B cell (primary cell): Measurements from ENCODE around the gene PLXNB1. TPM values are rescaled to one million over a fixed set of nuclear protein-coding genes. Genes with fewer than 3 reads are reported as not detected.
A peak's percentile ranks its signal among the peaks of the same experiment; 100 is the strongest.

Source experiments
- ATAC-seq: fragments of 200-7000 bp; cut with Tn5 transposase; one replicate; pipeline ENCODE4 v1.10.0; 2021; ENCODE audit warnings: low read depth, mild to moderate bottlenecking, moderate number of reproducible peaks, moderate library complexity
- CTCF ChIA-PET: fragments of 350-600 bp; sonication (Branson Sonifier 250); formaldehyde crosslinking; loops from one replicate; lab custom pipeline; 2021; ENCODE audit warnings: antibody characterized with exemption, inconsistent platforms; lab: Charles Lee
- POLR2A ChIA-PET: fragments of 350-600 bp; sonication (Branson Sonifier 250); formaldehyde crosslinking; loops from one replicate; lab custom pipeline; 2021; ENCODE audit warnings: antibody characterized with exemption; lab: Charles Lee
- DNase-seq: peaks from one replicate; pipeline ENCODE4 v3.0.0; 2013
- H2AFZ ChIP-seq: 2 replicates; pipeline ENCODE4 v1.6.1; 2012; ENCODE audit warnings: mild to moderate bottlenecking, low read depth, low read length; ENCODE audit not compliant: insufficient read depth, poor library complexity, severe bottlenecking
- H3K27ac ChIP-seq, 2 donors: 1 replicate in 1 of 2; 2 replicates in 1 of 2; pipeline ENCODE4 v1.5.1; 2012 to 2013; ENCODE audit warnings: low read length in 2 of 2, mild to moderate bottlenecking in 2 of 2, moderate library complexity in 1 of 2
- H3K27me3 ChIP-seq, 4 experiments: fragments of 200-600 bp in 1 of 4; sonication (generic) in 1 of 4; replicated peaks in 1 of 4; 1 replicate in 2 of 4; 2 replicates in 2 of 4; pipeline versions ENCODE4 v1.6.1 to v1.7.0; 2013 to 2016; ENCODE audit warnings: low read length in 3 of 4, mild to moderate bottlenecking in 2 of 4, mixed read lengths in 1 of 4, moderate library complexity in 1 of 4; ENCODE audit not compliant: insufficient read depth in 4 of 4, control insufficient read depth in 3 of 4; ENCODE audit errors: control extremely low read depth in 1 of 4
- H3K36me3 ChIP-seq, 2 experiments: replicated peaks in 1 of 2; 1 replicate in 1 of 2; 2 replicates in 1 of 2; pipeline versions ENCODE4 v1.6.1 to v1.7.1; 2013; ENCODE audit warnings: low read length in 1 of 2; ENCODE audit not compliant: insufficient read depth in 2 of 2, control insufficient read depth in 1 of 2; ENCODE audit errors: control extremely low read depth in 1 of 2, extremely low read depth in 1 of 2
- H3K4me1 ChIP-seq, 2 donors: fragments of 200-600 bp in 1 of 2; sonication (generic) in 1 of 2; 1 replicate in 1 of 2; 2 replicates in 1 of 2; pipeline versions ENCODE4 v1.5.1 to v1.6.1; 2013 to 2017; ENCODE audit warnings: low read length in 2 of 2; ENCODE audit not compliant: control insufficient read depth in 2 of 2, insufficient read depth in 2 of 2
- H3K4me2 ChIP-seq: replicated peaks from 2 replicates; pipeline ENCODE3; 2012; ENCODE audit warnings: mild to moderate bottlenecking, low read depth, low read length; ENCODE audit not compliant: poor library complexity, severe bottlenecking
- H3K4me3 ChIP-seq, 5 experiments: fragments of 200-600 bp in 1 of 5; sonication (generic) in 1 of 5; 1 replicate in 3 of 5; 2 replicates in 2 of 5; pipeline versions ENCODE4 v1.5.1 to v1.7.0; 2011 to 2016; ENCODE audit warnings: low read length in 4 of 5, mild to moderate bottlenecking in 4 of 5, low read depth in 2 of 5, control low read depth in 1 of 5, moderate library complexity in 1 of 5; ENCODE audit not compliant: insufficient read depth in 1 of 5; ENCODE audit errors: control extremely low read depth in 1 of 5, extremely low read depth in 1 of 5
- H3K79me2 ChIP-seq: fragments of 200-600 bp; sonication (generic); one replicate; pipeline ENCODE4 v1.6.0; 2016; ENCODE audit warnings: low read length; ENCODE audit not compliant: control insufficient read depth, insufficient read depth
- H3K9ac ChIP-seq: fragments of 200-600 bp; sonication (generic); 2 replicates; pipeline ENCODE4 v1.6.1; 2017; ENCODE audit warnings: mild to moderate bottlenecking, low read length, moderate library complexity
- H3K9me3 ChIP-seq, 3 donors: one replicate each; pipeline versions ENCODE4 v1.6.1 to v1.7.1; 2013; ENCODE audit warnings: low read length in 2 of 3; ENCODE audit not compliant: control insufficient read depth in 2 of 3, insufficient read depth in 1 of 3; ENCODE audit errors: control extremely low read depth in 1 of 3
- H4K20me1 ChIP-seq: 2 replicates; pipeline ENCODE4 v1.6.0; 2012; ENCODE audit warnings: mild to moderate bottlenecking, low read length; ENCODE audit not compliant: insufficient read depth, control insufficient read depth, poor library complexity, severe bottlenecking
- H3K27ac Mint-ChIP-seq: one replicate; pipeline ENCODE4 v1.8.0; 2021; ENCODE audit warnings: mixed read lengths
- H3K27me3 Mint-ChIP-seq: one replicate; pipeline ENCODE4 v1.8.0; 2021; ENCODE audit warnings: mixed read lengths
- H3K4me1 Mint-ChIP-seq: one replicate; pipeline ENCODE4 v1.8.0; 2021; ENCODE audit warnings: mixed read lengths
- H3K4me3 Mint-ChIP-seq: one replicate; pipeline ENCODE4 v1.8.0; 2021; ENCODE audit warnings: mixed read lengths
- H3K9me3 Mint-ChIP-seq: one replicate; pipeline ENCODE4 v1.8.0; 2022; ENCODE audit warnings: mixed read lengths; ENCODE audit not compliant: insufficient read depth
- CTCF ChIP-seq: fragments of 200-600 bp; IDR thresholded peaks from one replicate; pipeline ENCODE4 v1.8.0; 2022; ENCODE audit warnings: antibody characterized with exemption, mild to moderate bottlenecking
- EZH2 ChIP-seq: IDR thresholded peaks from 2 replicates; pipeline ENCODE4 v1.6.1; 2012; ENCODE audit warnings: borderline replicate concordance, low read depth, mild to moderate bottlenecking, moderate library complexity, low read length; ENCODE audit not compliant: insufficient read depth, poor library complexity, severe bottlenecking
- WGBS: methylation state at CpG from one replicate; pipeline ENCODE4 v1.1.5; 2013; ENCODE audit warnings: missing lambda C conversion rate; ENCODE audit not compliant: insufficient coverage; 5-methylcytosine and 5-hydroxymethylcytosine counted together
- intact Hi-C: fragments of 100-400 bp; cut with micrococcal nuclease; formaldehyde crosslinking; loops from one replicate; pipeline ENCODE4 v1.10.0; 2022
- polyA plus RNA-seq: library from polyadenylated mRNA; depleted of rRNA; stranded (reverse); fragments of >200 nt; gene quantifications from 2 replicates; pipeline ENCODE4 v1.2.3, GENCODE V29; 2012
- total RNA-seq, 2 donors: library from RNA; stranded (reverse); fragments of 120-200 nt in 1 of 2; gene quantifications; 1 replicate in 1 of 2; 2 replicates in 1 of 2; pipeline versions ENCODE4 v1.2.3 to v1.2.4, GENCODE V29; 2013 to 2022

The PLXNB1 gene
- total and polyA plus RNA-seq, 2 donors (not counting 1 experiment from before 2014, with no cell fraction given) = 0.95 to 5.0 TPM

GRCh38 chr3:48446043-48446424, 16.1 kb upstream of the PLXNB1 start:
- DNase-seq = no peak
- peak overlapping the region; percentile 76 for H3K9ac ChIP-seq
- H3K79me2 ChIP-seq = peaks cover 38% of the 10 kb centered on the region
- peak overlapping the region; percentile 75 for H3K4me2 ChIP-seq
- H3K9me3 ChIP-seq = no peaks in the 10 kb centered on the region
- no peaks in the 10 kb centered on the region for H3K27me3 ChIP-seq
- H2AFZ ChIP-seq = peak overlapping the region; percentile 84
- H3K27ac Mint-ChIP-seq = peak overlapping the region; percentile 91
- H3K27me3 Mint-ChIP-seq = no peaks in the 10 kb centered on the region
- peak overlapping the region; percentile 91 for H3K4me3 Mint-ChIP-seq
- H3K4me1 ChIP-seq = peaks cover 25 to 33% of the 10 kb centered on the region in 2 donors
- TF ChIP-seq EZH2 = no peak
- no peak for TF ChIP-seq CTCF
- H3K4me1 Mint-ChIP-seq = peaks cover 41% of the 10 kb centered on the region
- CTCF ChIA-PET = interaction anchor here (0.6 to 12.1 kb wide), 8 partner anchors 11 to 408 kb away, joined by 3 to 116 read pairs (median 8); a partner anchor contains a TSS
- no peaks in the 10 kb centered on the region for H3K9me3 Mint-ChIP-seq
- intact Hi-C loops = loop anchor here (1.0 to 10.0 kb wide), 5 partner anchors 20 to 359 kb away; partner anchors contain the start of gene NME6
- POLR2A ChIA-PET = interaction anchor here (0.8 to 2.0 kb wide), 2 partner anchors 20 to 31 kb away, joined by 3 to 12 read pairs; a partner anchor contains a TSS
- no peak for ATAC-seq
- peaks cover 0 to 32% of the 10 kb centered on the region in 2 experiments for H3K36me3 ChIP-seq
- H4K20me1 ChIP-seq = peaks cover 12% of the 10 kb centered on the region
- peak overlapping the region; percentile 33 to 69 for H3K27ac ChIP-seq
- H3K4me3 ChIP-seq = peak overlapping the region; percentile 36 to 82 (median 73)
- 28% methylated on average over 4 of the region's 6 CpGs for WGBS

GRCh38 chr3:48445277-48445882, 15.5 kb upstream of the PLXNB1 start:
- H3K27ac ChIP-seq = peak overlapping the region in 1 of 2 donors; percentile 69
- H3K4me3 ChIP-seq = no peak overlapping the region
- H3K79me2 ChIP-seq = peaks cover 45% of the 10 kb centered on the region
- H3K4me2 ChIP-seq = peak overlapping the region; percentile 75
- no peak for ATAC-seq
- H3K36me3 ChIP-seq = peaks cover 0 to 30% of the 10 kb centered on the region in 2 experiments
- TF ChIP-seq CTCF (no peak), EZH2 (no peak)
- no peak for DNase-seq
- intact Hi-C loops = loop anchor here (5.0 to 10.0 kb wide), 2 partner anchors 141 to 358 kb away; partner anchors contain the start of gene NME6
- WGBS = 94% methylated on average over 3 of the region's 6 CpGs
- H2AFZ ChIP-seq = no peak overlapping the region
- no peaks in the 10 kb centered on the region for H3K9me3 ChIP-seq
- ChIA-PET POLR2A (interaction anchor here (2.0 kb wide), 1 partner anchor 21 kb away, joined by 12 read pairs; a partner anchor contains a TSS), CTCF (interaction anchor here (0.7 to 12.1 kb wide), 9 partner anchors 11 to 172 kb away, joined by 3 to 116 read pairs (median 7); partner anchors contain the start of gene PLXNB1)
- no peaks in the 10 kb centered on the region for H3K27me3 ChIP-seq
- H3K9me3 Mint-ChIP-seq = no peaks in the 10 kb centered on the region
- peaks cover 46% of the 10 kb centered on the region for H3K4me1 Mint-ChIP-seq
- H3K27ac Mint-ChIP-seq = peak overlapping the region; percentile 91
- H3K27me3 Mint-ChIP-seq = no peaks in the 10 kb centered on the region
- H3K4me1 ChIP-seq = peaks cover 25 to 38% of the 10 kb centered on the region in 2 donors
- H3K9ac ChIP-seq = no peak overlapping the region
- peaks cover 12% of the 10 kb centered on the region for H4K20me1 ChIP-seq
- peak overlapping the region; percentile 91 for H3K4me3 Mint-ChIP-seq
